Measurements from ENCODE around the gene SNRNP40. TPM values are rescaled to one million over a fixed set of nuclear protein-coding genes. Genes with fewer than 3 reads are reported as not detected.

Gene SNRNP40
- polyA plus RNA-seq, 3 donors = 25.6 to 56.4 (median 50.9) TPM

GRCh38 chr1:31214316-31215064 is 82.1 kb downstream of the SNRNP40 start:
- Mint-ChIP-seq H3K27me3 (ENCODE audit: low read depth in 3 of 3) (peaks cover 4 to 17% (median 13%) of the 10 kb centered on the region in 3 donors), H3K4me3 (no peak overlapping the region), H3K27ac (no peak overlapping the region), H3K4me1 (no peaks in the 10 kb centered on the region), H3K9me3 (peaks cover 0 to 7% (median 0%) of the 10 kb centered on the region in 7 donors), H3K36me3 (no peaks in the 10 kb centered on the region)
- Histone ChIP-seq H2AFZ (ENCODE audit: insufficient read depth, low read depth, low read length, poor library complexity, severe bottlenecking) (no peak overlapping the region), H4K20me1 (ENCODE audit: insufficient read depth, low read length) (no peaks in the 10 kb centered on the region), H3K9me3 (replicated peaks in 1 of 2; ENCODE audit: control insufficient read depth in 1 of 2, insufficient read depth in 1 of 2, low read length in 2 of 2) (no peaks in the 10 kb centered on the region), H3K9ac (ENCODE audit: insufficient read depth, low read length, poor library complexity, severe bottlenecking) (no peak overlapping the region), H3K27ac (ENCODE audit: low read depth in 1 of 2, low read length in 2 of 2) (no peak overlapping the region), H3K4me2 (replicated peaks; ENCODE audit: extremely low read depth, low read length, poor library complexity, severe bottlenecking) (no peak overlapping the region), H3K27me3 (ENCODE audit: control insufficient read depth in 2 of 2, insufficient read depth in 2 of 2, low read length in 2 of 2) (no peaks in the 10 kb centered on the region), H3K4me1 (ENCODE audit: control insufficient read depth in 1 of 2, insufficient read depth in 2 of 2, low read length in 2 of 2) (no peaks in the 10 kb centered on the region), H3K79me2 (ENCODE audit: insufficient read depth, low read length) (no peaks in the 10 kb centered on the region), H3K4me3 (replicated peaks in 1 of 3; ENCODE audit: low read depth in 2 of 3, low read length in 3 of 3) (no peak overlapping the region), H3K36me3 (replicated peaks in 1 of 2; ENCODE audit: control insufficient read depth in 1 of 2, insufficient read depth in 2 of 2, low read length in 2 of 2) (no peaks in the 10 kb centered on the region)
- intact Hi-C loops (cut with micrococcal nuclease) = no loop called here
- no peak for TF ChIP-seq CTCF (IDR thresholded peaks at IDR 0.05)
- no peak for DNase-seq
- 75% methylated on average over 8 of the region's 12 CpGs for whole genome bisulfite sequencing (ENCODE audit: insufficient coverage)

Other genes with a start within 250 kb of the SNRNP40 start
- gene PUM1, start 231.1 kb downstream of the SNRNP40 start, polyA plus RNA-seq = 10 to 100 TPM; 55.0 to 86.1 (median 62.4) TPM
- gene NKAIN1, start 56.9 kb downstream of the SNRNP40 start, polyA plus RNA-seq = not detected
- 10 to 100 TPM; 17.0 to 32.3 (median 29.3) TPM for gene ZCCHC17, start 244 bp upstream of the SNRNP40 start, polyA plus RNA-seq
- gene FABP3, start 76.3 kb upstream of the SNRNP40 start, polyA plus RNA-seq = not detected
- gene SERINC2, start 116.4 kb upstream of the SNRNP40 start, polyA plus RNA-seq = 10 to 100 TPM in 1 of 3 donors, 1 to 10 TPM in 2; 4.1 to 12.6 (median 7.8) TPM